DMS79 treated with DMSO at 0.1 percent for 48 hours (cell line): ENCODE measurements around the gene CYB5R4.

Experiments
- DNase-seq: peaks from one replicate; lab custom pipeline; 2025; lab: John Stamatoyannopoulos, UW

The CYB5R4 gene

DNA sequence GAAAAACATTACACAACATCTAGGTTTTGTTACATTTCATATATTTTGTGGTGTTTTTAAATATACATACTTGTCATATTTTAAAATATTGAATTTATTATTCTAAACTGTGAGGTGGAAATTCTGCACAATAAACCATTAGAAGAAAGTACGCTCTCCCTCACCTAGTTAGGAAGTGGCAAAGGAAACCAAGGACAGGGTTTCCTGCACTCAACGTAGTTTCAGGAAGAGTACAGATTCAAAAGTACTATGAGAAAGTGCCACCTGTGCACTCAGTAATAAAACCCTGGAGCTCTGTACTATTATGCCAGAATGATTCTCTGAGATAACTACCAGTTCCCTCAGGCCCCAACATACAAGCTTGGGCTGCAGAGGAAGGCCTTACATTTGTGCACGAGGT lies 119.5 kb downstream of the CYB5R4 start:
- no peak for DNase-seq

DNA sequence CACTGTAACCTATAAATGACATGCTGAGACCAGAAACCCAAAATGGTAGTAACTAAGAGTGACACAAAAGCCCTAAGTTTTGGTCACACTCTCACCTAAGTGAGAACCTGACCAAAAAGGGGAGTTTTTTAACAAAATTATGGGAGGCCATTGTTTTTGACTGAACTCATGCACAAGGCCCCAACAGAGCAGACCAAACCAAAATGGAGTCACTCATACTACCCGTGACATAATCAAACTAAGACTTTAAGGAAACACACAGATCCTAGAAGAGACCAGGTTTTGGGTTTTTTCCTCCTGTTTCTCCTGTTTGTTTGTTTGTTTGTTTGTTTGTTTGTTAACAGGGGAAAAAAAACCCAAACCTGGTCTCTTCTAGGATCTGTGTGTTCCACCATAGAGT lies 124.9 kb downstream of the CYB5R4 start:
- no peak for DNase-seq

DNA sequence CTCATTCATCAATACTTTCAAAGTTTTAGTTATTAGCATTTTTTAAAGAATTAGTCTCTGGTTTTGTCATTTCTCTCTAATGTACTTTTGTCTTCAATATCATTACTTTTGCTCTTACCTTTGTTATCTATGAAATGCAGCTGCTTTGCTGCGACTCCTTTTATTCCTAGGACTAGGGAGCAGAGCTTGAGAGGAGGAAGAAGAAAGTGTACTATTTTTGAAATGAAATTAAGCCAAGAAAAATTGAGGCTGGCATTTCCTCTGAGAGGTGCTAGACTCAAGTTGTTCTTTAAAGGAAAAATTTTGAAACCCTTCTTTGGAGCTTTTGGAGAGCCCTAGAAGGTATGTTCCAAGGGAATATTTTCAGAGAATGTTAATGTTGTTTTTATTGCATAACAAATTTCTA lies 125.8 kb downstream of the CYB5R4 start:
- no peak for DNase-seq

DNA sequence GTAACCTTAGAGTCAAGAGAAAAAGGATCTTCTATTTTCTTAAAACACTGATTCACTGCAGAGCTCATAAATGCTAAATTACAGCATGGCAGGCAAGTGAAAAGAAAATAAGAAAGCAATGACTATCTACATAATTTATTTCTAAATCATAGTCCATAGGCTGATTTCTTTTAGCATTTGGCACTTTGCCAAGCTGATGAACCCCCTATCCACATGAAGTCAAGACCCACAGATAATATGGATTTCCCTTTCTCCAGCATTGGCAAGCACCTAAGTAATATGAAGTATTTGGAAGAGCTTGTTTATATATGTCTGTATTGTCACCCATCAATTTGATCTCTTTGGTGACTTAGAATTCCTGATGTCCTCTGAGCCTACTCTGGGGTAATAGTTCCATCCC lies 126.2 kb downstream of the CYB5R4 start:
- no peak for DNase-seq

DNA sequence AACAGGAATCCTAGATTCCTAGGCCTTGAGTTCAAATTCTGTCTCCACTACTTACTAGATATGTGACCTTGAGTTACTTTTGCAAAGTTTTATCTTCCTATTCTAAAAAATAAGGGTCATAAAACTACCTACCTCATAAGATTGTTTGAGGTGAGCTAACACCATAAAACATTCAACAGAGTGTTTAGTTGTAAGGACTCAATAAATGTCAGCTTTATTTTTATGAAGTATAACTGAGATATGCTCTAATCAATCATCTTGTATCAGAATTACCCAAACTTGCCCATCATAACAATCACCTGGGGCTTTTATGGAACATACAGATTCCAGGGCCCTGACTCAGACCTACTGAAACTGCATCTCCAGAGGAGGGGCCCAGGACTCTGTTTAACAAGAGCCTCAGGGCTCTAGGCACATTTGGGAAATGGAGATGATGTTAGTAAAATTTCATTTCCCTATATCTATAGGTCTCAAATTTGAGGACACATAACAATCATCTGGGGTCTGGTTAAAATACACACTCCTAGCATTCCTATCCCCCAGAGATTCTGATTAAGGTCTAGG lies 138.6 kb downstream of the CYB5R4 start:
- no peak for DNase-seq

DNA sequence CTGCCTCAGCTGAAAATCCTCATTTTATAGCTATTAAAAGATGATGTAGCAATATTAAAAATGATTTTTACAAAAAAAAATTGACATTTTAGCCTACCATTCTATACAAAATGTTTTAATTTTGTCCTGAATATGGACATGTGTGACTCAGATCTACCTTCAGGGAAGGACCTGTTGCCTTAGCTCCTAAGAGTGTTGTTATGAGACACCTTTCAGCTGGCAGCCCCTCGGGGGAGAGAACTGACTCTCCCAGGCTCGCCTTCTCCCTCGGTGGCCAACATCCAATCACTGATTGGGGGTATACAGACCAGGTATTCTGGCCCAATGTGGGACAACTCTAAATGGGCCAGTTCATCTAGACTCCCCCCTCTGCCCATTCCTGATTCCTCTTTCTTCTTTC lies 141.6 kb downstream of the CYB5R4 start:
- DNase-seq, result no peak

DNA sequence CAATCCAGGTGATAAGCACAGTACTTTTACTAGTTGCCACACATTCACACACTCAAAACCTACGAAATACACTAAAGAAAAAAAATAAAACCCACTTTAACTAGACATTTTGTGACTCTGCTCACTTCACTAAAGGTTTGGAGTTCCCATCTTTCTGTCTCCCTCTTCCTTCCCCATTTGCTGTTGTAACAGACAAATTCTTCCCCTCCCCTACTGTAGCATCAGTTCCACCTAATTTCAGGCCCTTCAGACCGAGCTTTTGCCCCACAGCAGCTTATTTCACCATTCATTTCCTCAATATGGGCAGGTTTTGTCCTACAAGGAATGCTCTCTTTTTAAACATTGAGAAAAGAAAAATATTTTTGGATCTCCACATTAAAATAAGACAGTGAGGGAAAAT lies 142.7 kb downstream of the CYB5R4 start:
- no peak for DNase-seq

DNA sequence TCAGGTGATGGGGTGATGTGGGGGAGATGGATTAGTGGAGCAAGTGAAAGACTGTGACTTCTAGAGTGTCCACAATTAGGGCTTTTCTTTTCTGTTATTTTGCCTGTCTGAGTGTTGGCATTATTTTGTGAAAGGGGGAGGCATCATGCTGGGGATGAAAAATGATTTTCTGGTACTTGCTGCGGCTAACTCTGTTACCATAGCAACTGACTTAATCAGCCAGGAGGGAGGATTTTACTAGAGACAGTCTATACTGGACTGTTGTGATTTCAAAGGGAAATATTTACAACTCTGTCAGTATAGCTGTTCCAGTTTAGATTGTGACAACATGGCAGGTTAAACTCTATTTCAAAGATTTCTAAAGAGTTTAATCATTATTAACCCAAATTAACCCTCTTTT lies 143.6 kb downstream of the CYB5R4 start:
- DNase-seq, result no peak

DNA sequence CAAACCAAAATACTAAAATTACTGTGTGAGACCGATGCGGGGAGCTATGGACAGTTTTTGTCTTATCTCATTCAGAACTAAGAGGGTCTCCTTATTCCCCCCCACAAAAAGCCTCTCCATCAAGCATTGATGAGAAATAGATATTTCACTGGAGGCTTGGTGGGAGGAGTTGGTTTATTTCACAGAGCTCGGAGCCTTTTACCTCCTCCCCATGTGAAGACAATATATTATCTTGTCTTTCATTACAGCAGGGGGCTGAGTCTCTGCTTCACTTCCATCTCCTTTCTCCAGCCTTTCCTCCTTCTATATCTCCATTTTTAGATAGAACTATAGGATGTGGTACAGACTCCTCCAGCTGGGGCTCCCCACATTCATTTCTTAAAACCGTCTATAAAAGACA lies 144.2 kb downstream of the CYB5R4 start:
- DNase-seq, result no peak

DNA sequence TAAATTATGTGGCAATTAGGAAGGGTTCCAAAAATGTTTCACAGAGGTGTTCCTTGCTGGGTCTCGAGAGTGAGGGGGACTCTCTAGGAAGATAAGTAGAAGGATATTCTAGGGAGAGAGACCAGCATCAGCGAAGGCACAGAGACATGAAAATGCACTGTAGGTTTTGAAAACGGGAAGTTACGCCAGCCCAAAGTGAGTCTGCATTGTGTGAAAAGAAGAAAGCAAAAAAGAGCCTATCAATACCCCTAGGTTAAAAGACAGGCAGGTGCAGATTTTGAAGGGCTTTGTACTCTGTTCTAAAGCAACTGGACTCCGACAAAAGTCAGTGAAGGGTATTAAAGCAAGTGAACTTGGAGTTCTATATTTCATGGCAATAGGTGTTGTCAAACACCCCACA lies 148.4 kb downstream of the CYB5R4 start:
- DNase-seq, result no peak

DNA sequence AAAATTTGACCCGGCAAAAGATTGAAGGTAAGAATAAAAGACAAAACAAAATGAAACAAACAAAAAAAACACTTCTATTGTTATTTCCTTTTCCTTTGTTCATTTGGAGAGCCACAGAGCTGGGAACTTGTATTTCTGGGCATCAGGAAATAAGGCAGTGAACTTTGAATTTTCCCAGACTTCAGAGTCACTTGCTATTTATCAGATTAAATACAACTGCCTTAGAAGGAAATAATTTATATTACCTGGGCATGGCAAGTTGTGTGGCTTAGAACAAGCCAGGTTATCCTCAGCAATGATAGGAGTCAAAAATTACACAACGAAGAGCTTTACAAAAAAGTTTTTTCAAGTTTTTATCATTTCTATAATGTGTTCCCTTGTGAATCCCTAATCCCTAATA lies 153.9 kb downstream of the CYB5R4 start:
- no peak for DNase-seq

DNA sequence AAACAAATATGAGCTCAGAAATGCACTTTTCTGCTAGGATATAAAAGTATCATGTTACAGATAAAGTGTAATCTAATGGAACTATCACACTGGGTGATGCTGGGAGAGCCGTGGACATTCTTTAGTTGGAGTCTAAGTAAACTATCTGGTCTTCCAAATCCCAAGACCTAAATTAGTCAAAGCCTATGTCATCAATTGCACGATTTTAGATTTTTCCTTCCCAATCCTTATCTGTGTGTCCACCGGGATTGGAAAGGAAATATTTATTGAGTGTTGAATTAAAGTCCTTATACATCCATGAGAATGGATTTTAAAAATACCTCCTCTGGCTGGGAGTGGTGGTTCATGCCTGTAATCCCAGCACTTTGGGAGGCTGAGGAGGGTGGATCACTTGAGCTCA lies 154.4 kb downstream of the CYB5R4 start:
- no peak for DNase-seq

DNA sequence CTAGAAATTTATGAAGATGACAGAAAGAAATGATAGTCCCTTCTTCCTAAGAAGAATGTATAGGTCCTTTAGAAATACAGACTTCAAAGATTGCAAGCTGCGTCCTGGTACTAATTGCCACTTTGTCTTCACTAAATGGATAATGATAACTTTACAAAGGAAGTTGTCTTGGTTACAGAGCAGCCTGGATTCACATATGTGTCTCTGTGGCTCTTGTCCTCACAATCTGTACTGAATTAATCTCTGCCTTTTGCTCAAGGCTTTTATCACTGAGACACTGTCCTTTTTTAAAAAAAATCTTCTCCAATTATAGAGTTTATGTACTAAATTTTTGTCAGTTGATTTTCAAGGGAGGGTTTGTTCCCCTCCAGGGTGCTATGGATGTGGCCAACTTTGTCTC lies 156.5 kb downstream of the CYB5R4 start:
- DNase-seq, result no peak
